SK-N-SH (cell line): ENCODE measurements around the gene BPNT1.

Source experiments
- CTCF ChIP-seq: fragments of 200-600 bp; sonication (generic); IDR thresholded peaks from 2 replicates; pipeline ENCODE4 v1.6.1; 2017; ENCODE audit warnings: antibody characterized with exemption, mild to moderate bottlenecking, moderate library complexity
- MAX ChIP-seq: IDR thresholded peaks from 2 replicates; pipeline ENCODE4 v1.4.0; 2012; ENCODE audit warnings: low read depth
- MXI1 ChIP-seq: IDR thresholded peaks from 2 replicates; pipeline ENCODE4 v1.6.1; 2012; ENCODE audit warnings: mild to moderate bottlenecking, low read depth, low read length, improper control_type of control experiment
- POLR2AphosphoS5 ChIP-seq: IDR thresholded peaks from 2 replicates; pipeline ENCODE4 v1.6.1; 2012; ENCODE audit warnings: low read depth, low read length
- TAF1 ChIP-seq: IDR thresholded peaks from 2 replicates; pipeline ENCODE4 v1.6.1; 2012; ENCODE audit warnings: low read depth, mild to moderate bottlenecking, low read length, moderate library complexity, borderline replicate concordance
- TCF12 ChIP-seq: IDR thresholded peaks from 2 replicates; pipeline ENCODE4 v1.4.0; 2012
- USF1 ChIP-seq: IDR thresholded peaks from 2 replicates; pipeline ENCODE4 v1.4.0; 2012; ENCODE audit warnings: low read depth, borderline replicate concordance
- USF2 ChIP-seq: fragments of 150-350 bp; IDR thresholded peaks from 2 replicates; pipeline ENCODE4 v1.6.1; 2017; ENCODE audit warnings: antibody characterized with exemption, low read length, low read depth, borderline replicate concordance
- ZBTB33 ChIP-seq: IDR thresholded peaks from 2 replicates; pipeline ENCODE4 v1.4.0; 2012; ENCODE audit warnings: low read depth, borderline replicate concordance

GRCh38 chr1:220123066-220123465 is 33.5 kb upstream of the BPNT1 start:
- TF ChIP-seq POLR2AphosphoS5 (no peak), USF2 (no peak), ZBTB33 (no peak), MXI1 (no peak), TAF1 (no peak), MAX (no peak), TCF12 (no peak), CTCF (no peak), USF1 (no peak)
